Hematopoietic multipotent progenitor cell treated with erythropoietin and hydrocortisone succinate and interleukin-3 and kit ligand, for 17 days (in vitro differentiated cells): ENCODE results near the gene ACOT9.
"Not testable (repeated sequence)": the region's sequence is repeated elsewhere in the genome, so short reads cannot be mapped to it uniquely, and the experiment has no call there.

ENCODE experiments used
- DNase-seq: peaks from one replicate; pipeline ENCODE4 v3.0.0-alpha.2; 2015; ENCODE audit warnings: low spot score

The ACOT9 gene

DNA sequence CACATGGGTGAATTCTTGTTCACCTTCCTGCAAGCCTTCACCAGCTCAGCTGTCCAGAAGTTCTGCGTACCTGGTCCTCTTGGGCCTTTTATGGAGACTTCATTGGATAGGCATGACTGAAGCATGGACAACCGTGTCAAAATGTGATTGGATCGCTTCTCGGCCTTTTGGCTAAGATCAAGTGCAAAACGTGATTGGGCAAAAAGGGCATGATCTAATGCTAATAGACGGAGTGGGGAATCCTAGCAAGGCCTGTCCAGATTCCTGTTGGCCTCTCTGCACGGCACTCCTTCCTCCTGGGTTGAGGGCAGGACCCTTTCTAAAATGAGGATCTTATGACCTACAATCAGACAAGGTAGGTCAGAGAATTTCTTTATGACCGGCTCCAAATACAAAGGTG, 50.9 kb downstream of the ACOT9 start:
- no peak for DNase-seq

DNA sequence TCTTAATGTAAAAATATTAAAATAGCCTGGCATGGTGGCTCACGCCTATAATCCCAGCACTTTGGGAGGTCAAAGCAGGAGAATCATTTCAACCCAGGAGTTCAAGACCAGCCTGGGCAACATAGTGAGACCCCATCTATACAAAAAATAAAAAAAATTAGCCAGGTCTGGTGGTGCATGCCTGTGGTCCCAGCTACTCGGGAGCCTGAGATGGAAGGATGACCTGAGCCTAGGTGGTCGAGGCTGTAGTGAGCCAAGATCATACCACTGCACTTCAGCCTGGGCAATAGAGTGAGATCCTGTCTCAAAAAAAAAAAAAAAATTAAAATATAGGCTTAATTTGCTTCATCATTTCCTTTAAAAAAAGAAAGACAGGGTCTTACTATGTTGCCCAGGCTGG, 66.6 kb downstream of the ACOT9 start:
- not testable (repeated sequence) for DNase-seq

DNA sequence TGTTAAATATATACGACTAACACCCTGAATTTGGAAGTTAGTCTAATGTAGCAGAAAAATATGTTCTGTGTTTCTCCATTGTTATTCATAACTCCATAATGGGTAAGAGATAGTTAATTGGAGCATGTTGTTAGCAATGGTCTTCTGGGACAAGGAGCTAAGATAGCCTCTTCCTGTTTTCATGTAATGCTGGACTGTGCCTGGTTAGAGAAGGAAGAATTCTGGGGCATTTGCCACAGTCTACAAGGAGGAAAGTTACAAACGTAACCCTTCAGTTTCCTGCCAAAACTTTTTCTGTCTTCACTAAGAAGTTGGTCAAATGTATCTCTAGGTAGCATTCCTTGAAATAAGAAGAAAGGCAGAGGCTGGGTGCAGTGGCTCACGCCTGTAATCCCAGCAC, 70.0 kb downstream of the ACOT9 start:
- no peak for DNase-seq

DNA sequence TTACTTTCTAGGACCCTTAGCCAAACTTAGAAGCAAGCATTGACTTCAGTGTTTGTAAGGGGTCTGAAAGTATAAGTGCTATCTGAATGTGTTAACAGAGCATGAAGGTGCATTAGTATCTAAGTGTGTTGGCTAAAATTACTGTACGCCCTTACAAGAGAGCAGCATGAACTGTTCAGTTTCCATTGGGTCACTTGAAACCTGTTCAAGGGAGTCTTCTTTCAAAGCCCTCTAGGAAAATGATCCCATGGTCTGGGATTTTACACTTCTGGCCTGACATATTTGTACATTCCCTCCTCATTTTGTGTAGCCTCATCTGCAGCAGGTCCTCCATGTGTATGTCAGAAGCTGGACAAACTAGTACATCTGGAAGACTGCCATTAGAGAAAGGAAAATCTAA, 72.5 kb downstream of the ACOT9 start:
- DNase-seq = no peak

DNA sequence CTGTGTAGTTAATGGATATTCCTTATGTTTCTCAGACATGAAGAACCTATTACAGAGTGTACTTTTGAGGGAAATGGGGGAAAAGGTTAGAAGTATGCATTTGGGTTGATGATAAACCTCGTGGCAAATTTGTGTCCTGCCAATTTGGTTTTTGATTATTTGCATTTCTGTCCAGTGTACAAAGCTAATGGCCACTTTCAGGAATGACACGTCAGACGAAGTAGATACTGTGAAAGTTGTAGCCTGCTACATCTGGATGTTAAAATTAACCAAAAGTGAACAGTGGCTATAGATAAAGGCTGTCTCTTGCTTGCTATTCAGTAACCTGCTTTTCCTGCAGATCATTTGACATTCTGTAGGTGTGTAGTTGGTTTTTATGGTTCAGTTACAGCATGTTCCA, 74.7 kb downstream of the ACOT9 start:
- peak; percentile 11 for DNase-seq

DNA sequence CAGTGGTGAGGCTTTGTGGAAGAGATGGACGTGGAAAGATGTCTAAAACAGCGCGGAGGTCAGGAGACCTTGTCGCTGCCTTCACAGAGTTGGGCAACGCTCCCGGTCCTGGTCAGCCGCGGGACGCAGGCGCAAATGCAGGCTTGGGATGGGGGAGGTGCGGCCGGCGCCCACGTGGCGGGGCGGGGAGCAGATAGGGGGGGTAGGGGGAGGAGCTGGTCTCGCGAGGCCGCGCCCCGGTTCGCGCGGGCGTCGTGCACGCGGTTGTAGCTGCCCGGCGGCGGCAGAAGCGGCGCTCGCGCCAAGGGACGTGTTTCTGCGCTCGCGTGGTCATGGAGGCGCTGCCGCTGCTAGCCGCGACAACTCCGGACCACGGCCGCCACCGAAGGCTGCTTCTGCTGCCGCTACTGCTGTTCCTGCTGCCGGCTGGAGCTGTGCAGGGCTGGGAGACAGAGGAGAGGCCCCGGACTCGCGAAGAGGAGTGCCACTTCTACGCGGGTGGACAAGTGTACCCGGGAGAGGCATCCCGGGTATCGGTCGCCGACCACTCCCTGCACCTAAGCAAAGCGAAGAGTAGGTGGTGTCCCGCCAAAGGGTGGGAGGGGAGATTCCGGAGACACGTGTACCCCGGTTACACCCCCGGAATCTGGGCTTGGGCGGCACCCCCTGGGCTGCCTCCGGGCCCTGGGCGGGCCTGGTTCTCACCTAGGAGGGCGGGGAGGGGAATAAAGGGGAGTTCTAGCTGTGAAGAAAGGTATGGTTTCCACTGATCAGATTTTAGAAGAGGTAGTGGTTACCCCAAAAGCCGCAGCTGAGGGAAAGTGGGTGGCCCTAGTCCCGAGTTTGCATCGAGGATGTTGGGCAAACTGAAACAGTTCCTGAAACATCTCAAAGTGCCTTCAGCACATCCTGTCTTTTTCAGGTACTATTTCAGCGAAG, 75.6 kb downstream of the ACOT9 start, which contains the start of gene PRDX4:
PRDX4 (plus strand) TSS at position 255 of the 939 bp plus-strand sequence; CDS start at position 333, 78 bp downstream.
- peak; percentile 87 for DNase-seq

DNA sequence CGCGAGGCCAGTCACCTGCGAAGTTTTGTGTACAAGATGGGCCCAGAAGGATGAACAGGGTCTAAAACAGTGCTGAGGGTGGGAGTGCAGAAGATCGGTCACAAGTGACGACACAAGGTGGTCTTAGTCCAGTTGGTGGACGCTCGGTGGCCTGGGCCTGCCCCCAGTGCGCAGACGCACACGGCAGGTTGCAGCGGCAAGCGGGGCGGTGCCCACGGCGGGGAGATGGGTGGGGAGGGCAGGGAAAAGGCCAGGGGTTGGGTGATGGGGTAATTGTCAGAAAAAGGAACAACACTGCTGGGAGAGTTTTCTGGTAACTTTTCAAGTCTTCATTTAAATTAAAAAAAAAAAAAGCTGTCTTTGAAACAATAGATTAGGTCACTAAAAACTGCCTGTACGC, 76.8 kb downstream of the ACOT9 start:
- DNase-seq = no peak

DNA sequence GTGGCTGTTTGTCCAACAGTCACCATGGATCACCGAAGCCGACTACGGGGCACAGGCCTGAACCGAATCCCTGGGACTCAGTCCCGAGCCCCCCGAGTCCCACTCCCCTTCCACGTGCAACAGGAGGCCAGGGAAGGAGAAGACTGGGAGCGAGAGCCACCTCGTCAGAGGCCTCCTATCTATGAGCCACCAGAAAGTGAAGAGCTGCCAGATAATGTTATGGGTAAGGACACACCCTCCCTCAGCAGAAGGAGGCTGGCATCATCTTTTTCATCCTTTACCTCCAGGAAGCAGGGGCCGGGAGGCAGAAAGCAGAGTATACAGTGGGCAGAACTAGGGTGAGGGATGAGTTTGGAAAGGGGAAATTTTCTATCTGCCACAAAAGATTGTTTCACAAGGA, 78.6 kb downstream of the ACOT9 start:
- DNase-seq = peak; percentile 60

DNA sequence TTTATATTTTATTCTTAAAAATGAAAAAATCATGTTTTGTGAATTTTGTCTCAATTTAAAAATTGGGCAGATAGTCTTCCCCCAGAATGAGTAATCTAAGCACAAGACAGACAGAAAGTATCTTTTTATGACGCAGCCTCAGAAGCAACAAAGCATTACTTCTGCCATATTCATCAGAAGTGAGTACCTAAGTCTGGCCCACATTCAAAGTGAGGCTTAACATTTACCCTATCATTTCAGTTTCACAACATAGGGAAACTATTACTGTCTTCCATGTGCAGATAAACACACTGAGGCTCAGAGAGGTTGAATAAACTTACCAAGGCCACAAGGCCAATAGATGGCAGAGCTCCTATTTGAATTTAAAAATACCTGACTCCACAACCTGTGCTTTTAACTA, 80.2 kb downstream of the ACOT9 start:
- no peak for DNase-seq

DNA sequence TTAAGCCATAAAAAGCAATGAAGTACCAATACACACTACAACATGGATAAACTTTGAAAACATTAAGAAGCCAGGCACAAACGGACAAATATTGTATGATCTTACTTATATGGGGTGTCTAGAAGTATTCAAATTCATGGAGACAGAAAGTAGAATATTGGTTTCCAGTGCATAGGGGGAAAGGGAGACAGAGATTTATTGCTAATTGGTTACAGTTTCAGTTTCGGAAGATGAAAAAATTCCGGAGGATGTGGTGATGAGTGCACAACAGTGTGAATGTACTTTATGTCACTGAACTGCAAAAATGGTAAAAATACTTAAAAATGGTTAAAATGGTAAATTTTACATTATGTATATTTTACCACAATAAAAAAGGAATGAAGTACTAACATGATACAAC, 80.9 kb downstream of the ACOT9 start:
- DNase-seq = no peak

DNA sequence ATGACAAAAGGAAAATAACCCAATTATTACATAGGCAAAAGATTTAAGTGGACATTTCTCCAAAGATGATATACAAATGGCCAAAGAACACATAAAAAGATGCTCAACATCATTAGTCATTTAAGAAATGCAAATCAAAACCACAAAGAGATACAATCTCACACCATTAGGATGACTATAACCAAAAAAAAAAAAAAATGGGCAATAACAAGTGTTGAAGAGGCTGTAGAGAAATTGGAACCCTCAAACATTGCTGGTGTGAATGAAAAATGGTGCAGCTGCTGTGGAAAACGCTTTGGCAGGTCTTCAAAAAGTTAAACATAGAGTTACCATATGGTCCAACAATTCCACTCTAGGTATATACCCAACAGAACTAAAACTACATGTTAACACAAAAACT, 81.4 kb downstream of the ACOT9 start:
- no peak for DNase-seq

DNA sequence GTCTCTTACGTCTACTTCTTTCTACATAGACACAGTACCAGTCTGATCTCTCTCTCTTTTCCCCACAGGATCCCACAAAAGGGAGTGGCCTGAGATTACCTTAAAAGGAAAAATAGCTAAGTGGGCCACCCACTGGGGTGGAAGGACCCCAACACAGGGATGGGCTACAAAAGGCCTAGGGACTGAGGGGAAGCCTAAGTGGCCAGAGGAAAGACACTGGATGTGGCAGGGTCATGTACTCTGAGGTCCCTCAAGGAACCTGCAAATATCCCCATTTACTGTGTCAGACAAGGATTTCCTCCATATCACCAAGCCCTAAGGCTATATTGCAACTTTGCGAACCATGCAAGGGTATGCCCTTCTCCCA, 82.3 kb downstream of the ACOT9 start:
- DNase-seq = no peak

DNA sequence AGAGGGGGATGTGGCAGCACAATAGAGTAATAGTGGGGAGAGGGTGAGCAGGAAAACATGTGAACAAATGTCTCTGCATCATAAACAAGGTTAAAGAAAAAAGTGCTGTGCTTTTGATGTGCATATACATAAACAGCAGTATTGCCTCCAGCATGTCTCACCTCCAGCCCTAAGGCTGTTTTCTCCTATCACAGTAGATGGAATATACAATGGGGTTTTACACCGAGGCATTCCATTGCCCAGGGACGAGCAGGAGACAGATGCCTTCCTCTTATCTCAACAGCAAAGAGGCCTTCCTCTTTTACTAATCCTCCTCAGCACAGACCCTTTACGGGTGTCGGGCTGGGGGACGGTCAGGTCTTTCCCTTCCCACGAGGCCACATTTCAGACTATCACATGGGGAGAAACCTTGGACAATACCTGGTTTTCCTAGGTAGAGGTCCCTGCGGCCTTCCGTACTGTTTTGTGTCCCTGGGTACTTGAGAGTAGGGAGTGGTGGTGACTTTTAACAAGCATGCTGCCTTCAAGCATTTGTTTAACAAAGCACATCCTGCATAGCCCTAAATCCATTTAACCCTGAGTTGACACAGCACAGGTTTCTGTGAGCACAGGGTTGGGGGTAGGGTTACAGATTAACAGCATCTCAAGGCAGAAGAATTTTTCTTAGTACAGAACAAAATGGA, 82.9 kb downstream of the ACOT9 start:
- not testable (repeated sequence) for DNase-seq

DNA sequence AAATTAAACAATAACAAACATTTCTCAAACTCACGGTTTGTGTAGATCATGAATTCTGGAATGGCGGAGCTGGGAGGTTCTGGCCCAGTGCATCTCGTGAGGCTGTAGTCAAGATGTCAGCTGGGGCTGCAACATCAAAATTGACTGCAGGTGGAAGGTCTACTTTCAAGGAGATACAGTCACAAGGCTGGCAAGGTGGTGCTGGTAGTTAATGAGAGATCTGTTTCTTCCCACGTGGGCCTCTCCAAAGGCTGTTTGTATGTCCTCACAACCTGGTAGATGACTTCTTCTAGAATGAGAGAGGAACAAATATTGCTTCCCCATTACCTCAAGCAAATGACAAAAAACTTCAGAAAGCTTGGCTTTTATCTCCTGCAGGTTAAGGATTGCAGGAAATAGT, 83.7 kb downstream of the ACOT9 start:
- no peak for DNase-seq

DNA sequence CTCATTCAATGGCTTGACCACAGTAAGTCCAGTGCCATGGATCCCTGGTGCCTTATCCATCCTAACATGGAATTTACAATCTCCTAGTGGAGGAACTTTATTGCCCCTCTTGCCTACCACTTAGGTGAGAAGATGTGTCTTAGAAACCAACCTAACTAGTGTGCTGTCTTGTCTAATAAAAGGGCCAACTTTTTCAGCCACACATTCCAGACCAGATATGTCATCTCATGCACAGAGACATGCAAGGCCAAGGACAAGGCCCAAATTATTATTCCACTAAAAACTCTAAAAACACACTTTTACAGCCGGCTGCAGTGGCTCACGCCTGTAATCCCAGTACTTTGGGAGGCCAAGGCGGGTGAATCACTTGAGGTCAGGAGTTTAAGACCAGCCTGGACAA, 86.4 kb downstream of the ACOT9 start:
- DNase-seq = no peak

DNA sequence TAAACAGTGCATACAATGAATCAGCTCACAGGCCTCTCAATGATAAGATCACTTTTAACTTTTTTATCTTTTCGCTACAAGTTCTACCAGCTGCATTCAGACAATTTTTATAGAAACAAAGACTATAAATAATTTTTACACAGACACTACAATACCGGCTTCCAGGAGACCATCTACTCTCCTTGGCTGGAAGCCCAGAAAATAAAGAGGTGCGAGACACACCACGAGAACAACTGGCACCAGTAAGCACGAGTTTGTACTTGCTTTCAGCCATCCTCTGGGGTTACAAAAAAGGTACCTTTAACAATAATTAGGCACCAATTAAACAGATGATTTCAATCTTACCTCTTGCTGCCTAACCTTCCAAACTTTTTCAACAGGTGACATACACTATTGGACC, 87.0 kb downstream of the ACOT9 start:
- DNase-seq = no peak
